Endothelial cell of coronary artery (primary cell): ENCODE measurements around the gene ZNF12. TPM values are rescaled to one million over a fixed set of nuclear protein-coding genes. Genes with fewer than 3 reads are reported as not detected.

ENCODE experiments used
- total RNA-seq: library from RNA; depleted of rRNA; stranded (reverse); fragments of >200 nt; gene quantifications from 2 replicates; pipeline ENCODE4 v1.2.3, GENCODE V29; 2014

Gene ZNF12
- total RNA-seq: 13.3 and 16.1 TPM in 2 replicates

DNA sequence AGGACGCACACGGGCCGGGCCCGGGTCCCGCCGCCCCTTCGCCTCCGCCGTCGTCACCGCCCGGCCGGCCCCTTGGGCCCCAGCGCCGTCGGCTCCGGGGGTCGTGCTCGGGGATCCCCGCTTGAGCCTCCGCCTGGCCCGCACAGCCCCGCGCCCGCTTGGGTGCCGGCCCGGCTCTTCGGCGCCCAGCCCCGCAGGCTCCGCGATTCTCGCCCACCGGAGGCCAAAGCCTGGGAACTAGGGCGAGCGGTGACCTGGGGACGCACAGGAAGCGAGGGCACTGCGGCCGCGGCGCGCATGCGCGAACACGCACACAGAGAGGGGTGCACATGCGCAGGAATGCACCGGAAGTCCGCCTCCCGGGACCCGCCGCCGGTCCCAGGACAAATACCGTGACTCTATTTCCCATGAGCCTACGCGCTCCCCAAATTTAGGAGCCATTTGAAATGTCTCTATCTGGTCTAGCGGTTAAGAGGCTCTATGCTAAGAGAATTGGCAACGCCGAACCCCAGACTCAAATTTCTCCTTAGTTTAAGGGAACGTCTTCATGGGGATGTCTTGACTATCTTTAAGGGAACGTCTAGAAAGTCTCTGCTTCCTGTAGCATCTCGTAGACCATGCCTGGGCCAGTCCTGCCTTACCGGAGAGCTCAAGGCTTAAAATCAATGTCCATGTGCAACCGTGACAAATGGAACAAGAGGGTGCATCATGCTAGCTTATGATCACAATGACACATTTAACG, at the start of gene ZNF12:
ZNF12 (minus strand) TSS at position 282 of the 742 bp plus-strand sequence. CDS start 1,774 bp downstream, outside the sequence.

DNA sequence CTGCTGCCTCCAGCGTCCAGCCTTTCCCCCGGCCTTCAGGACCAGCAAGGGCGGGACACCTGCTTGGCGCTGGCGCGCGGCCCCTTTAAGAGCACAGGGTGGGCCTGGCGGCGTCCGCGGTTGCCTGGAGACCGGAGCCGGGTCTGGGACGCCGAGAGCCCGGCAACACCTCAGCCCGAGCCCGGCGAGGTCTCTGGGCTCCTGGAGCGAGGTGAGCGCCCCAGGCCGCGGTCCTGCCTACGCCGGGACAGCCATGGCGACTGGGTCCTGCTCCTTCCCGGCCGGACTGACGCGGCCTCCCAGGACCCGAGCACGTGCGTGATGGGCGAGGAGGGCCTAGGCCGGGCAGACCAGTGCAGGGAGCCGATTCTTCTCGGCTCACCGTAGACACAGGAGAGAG, 47.2 kb upstream of the ZNF12 start, which contains the start of gene RSPH10B2:
RSPH10B2 (plus strand) TSS at position 140 of the 400 bp plus-strand sequence. CDS start 3,575 bp downstream, outside the sequence.

Other genes starting within 250 kb of the ZNF12 start
- 109 and 126 TPM in 2 replicates for gene KDELR2, start 222.8 kb downstream of the ZNF12 start, total RNA-seq
- under 0.01 TPM in 1 of 2 replicates, not detected in the other for gene GRID2IP, start 155.5 kb downstream of the ZNF12 start, total RNA-seq
- 33.5 and 40.8 TPM in 2 replicates for gene ZDHHC4, start 129.5 kb downstream of the ZNF12 start, total RNA-seq
- gene INTS15, start 116.9 kb downstream of the ZNF12 start, total RNA-seq: 8.5 and 11.5 TPM in 2 replicates
- gene ZNF853, start 91.3 kb downstream of the ZNF12 start, total RNA-seq: 0.54 and 1.3 TPM in 2 replicates
- gene ZNF316, start 69.6 kb downstream of the ZNF12 start, total RNA-seq: 9.3 and 14.0 TPM in 2 replicates
- 0.09 and 0.19 TPM in 2 replicates for gene RSPH10B2, start 47.2 kb upstream of the ZNF12 start, total RNA-seq
- 89.6 and 114 TPM in 2 replicates for gene CCZ1B, start 119.3 kb upstream of the ZNF12 start, total RNA-seq